Left colon (tissue), 2 donors: Measurements from ENCODE around the gene EDNRA. TPM values are rescaled to one million over a fixed set of nuclear protein-coding genes. Genes with fewer than 3 reads are reported as not detected.
"Not testable (repeated sequence)": the region's sequence is repeated elsewhere in the genome, so short reads cannot be mapped to it uniquely, and the experiment has no call there.

Experiments
- ATAC-seq: fragments of 200-7000 bp; cut with Tn5 transposase; one replicate; pipeline ENCODE4 v1.9.1; 2020; ENCODE audit warnings: mild to moderate bottlenecking, moderate library complexity
- DNase-seq, 2 donors: peaks; one replicate each; pipeline ENCODE4 v3.0.0-alpha.2; 2020
- intact Hi-C, 2 donors: fragments of 100-400 bp; cut with DNase I in 1 of 2; cut with micrococcal nuclease in 1 of 2; formaldehyde crosslinking; loops; one replicate each; pipeline versions ENCODE4 v1.11.2 to v1.14.0; 2022; cut with DNase I, micrococcal nuclease
- long read RNA-seq: library from polyadenylated mRNA; unstranded; transcript quantifications from one replicate; pipeline ENCODE4 v2.0.0, GENCODE V29; 2021
- total RNA-seq, 2 donors: library from RNA; stranded (reverse); fragmentation: NEBNext Ultra II Directional; extraction: Animal tissue kit (Norgen Biotek cat#: 25700); gene quantifications; one replicate each; pipeline ENCODE4 v1.2.1, GENCODE V29; 2021
- donor health status: DM: no; HTN: no; CAD: no.
- donor health status: DM: yes; HTN: yes; CAD: no.

Gene EDNRA
- 1 to 10 TPM in 1 of 2 donors, under 1 TPM in 1; 0.55 to 1.3 TPM for total RNA-seq
- long read RNA-seq, full-length matches to known transcripts = 1 of 1 reads
- long read RNA-seq, partial matches to known transcripts = 0 of 1 reads
- long read RNA-seq, other reads (novel, unspliced or antisense) = 0 of 1 reads

DNA sequence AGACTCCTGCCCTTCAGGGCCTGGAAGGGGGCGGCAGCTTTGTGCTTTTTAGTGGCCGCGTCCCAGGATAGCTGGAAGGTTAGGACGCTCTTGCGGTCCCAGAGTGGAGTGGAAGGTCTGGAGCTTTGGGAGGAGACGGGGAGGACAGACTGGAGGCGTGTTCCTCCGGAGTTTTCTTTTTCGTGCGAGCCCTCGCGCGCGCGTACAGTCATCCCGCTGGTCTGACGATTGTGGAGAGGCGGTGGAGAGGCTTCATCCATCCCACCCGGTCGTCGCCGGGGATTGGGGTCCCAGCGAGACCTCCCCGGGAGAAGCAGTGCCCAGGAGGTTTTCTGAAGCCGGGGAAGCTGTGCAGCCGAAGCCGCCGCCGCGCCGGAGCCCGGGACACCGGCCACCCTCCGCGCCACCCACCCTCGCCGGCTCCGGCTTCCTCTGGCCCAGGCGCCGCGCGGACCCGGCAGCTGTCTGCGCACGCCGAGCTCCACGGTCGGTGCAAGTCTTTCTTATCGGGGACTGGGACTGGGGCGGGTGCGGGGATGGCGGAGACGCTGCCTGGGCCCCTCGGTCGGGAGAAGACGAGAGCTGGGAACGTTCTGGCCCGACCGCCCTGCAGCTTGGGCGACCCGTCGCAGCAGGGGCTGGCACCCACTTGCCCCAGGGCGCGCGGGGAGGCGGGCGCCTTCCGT is at the start of gene EDNRA:
EDNRA (plus strand) TSS at position 207 of the 686 bp plus-strand sequence. CDS start 4,585 bp downstream, outside the sequence.
- ATAC-seq (no peak), DNase-seq (no peak)

DNA sequence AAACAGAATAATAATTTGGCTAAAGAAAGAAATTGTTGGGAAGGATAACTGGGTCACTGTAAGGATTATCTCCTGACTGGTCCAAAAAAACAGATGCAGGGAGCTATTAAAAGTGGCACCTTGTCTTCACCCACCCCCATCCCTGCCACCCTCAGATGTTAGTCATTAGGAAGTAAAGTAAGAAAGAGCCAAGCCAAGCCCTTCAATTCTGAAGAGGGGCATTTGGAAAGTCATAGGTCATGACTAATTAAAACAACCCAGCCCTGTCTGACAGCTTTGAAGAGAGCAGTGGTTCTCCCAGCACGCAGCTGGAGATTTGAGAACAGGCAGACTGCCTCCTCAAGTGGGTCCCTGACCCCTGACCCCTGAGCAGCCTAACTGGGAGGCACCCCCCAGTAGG is 46.5 kb upstream of the EDNRA start:
- intact Hi-C loops, ATAC-seq, DNase-seq: not testable (repeated sequence)

More for the DNA sequence above, at the start of gene EDNRA:
- intact Hi-C loops = no loop called here

DNA sequence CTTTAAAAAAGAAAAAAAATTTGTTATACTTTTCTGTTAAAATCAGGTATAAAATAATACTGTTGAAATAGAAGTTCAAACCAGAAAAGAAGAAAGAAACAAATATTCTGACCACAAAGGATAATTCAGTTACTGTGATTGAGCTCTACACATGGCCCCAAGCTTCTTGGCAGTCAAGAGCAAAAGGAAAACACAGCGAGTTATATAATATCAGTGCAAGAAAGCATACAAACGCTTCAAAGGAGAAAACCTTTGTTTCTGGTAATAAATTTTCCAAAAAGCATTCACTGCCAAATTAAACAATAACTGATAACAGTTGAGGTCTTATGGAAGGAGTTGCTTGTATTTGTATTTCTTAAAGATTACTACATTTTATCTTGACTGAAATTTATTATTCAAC is 40.5 kb upstream of the EDNRA start:
- DNase-seq (no peak), ATAC-seq (no peak)
- intact Hi-C loops = no loop called here

DNA sequence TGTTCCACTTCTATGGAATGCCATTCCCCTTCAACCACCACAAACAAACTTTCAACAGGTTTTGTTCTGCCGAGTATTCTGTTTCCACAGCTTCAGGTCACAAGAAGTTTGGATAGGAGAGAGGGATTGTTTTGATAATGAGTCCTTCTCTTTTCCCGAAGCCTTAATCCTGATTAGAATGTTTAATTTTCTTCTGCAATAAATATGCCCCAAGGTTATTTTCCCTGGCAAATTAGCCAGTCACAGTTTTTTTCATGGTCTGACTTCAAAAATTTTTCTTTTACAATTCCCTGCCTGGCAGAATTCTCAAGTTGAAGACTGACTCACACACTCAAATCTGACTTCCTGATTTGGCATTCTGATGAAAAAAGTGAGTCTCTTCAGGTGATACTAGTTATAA is 33.1 kb upstream of the EDNRA start:
- ATAC-seq = no peak
- intact Hi-C loops = no loop called here

DNA sequence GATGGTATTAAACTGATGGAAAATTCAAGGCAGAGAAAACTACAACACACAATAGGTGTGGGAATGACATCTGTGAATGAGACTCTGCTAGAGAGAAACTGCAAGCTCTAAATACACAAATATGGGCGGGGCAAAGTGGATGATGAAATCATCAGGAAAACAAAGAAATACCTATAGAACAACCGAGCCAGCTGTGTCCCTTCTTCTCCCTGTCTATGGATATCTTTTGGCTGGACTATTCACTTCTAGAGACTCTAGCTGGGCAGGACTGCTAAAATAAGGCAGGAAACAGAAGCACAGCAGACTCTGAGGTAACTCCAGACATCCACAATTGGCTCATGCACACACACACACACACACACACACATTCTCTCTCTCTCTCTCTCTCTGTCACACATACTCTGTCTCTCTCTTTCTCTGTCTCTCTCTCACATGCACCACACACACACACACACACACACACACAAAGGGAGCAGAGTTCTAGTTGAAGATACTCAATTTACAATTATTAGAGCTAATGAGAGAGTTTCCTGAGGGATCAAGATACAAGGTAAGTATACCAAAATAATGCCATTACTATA is 27.2 kb upstream of the EDNRA start:
- DNase-seq = no peak
- intact Hi-C loops = no loop called here
- ATAC-seq = no peak

More for the DNA sequence above, 33.1 kb upstream of the EDNRA start:
- DNase-seq = no peak

DNA sequence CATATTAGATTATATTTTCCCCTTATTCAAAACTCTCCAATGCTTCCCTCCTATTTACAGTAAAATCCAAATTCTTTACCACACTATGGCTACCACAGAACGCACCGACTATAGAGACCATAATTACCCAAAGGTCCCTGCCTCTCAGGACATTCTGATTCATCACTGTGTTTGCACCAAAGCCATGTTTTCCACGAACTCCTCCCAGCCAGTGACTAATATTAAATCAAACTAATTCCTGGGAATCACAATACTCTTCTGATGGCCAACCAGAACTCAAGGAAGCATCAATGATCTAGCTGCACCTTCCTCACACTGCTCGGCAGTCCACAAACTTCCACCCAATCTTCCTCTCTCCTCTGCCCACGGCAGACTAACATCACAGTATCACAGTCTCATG is 24.2 kb upstream of the EDNRA start:
- intact Hi-C loops = no loop called here
- ATAC-seq (no peak), DNase-seq (no peak)

DNA sequence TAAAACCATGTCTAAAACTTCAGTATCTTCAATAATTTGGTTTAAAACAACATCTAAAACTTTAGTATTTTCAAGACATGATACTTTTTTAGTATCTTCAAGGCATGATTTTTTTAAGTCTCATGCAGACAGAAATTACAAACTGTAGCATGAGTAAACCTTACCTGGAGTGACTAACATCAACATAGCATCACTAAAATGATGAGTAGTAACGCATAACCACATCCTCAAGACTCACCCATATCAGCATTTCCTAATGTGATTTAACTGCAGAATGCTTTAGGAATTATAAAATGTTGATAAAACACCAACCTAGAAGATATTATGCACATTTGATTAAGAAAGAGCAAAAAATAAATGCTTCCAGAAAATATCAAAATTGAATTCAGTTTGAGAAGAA is 19.7 kb upstream of the EDNRA start:
- no peak for DNase-seq
- no peak for ATAC-seq
- intact Hi-C loops = no loop called here

DNA sequence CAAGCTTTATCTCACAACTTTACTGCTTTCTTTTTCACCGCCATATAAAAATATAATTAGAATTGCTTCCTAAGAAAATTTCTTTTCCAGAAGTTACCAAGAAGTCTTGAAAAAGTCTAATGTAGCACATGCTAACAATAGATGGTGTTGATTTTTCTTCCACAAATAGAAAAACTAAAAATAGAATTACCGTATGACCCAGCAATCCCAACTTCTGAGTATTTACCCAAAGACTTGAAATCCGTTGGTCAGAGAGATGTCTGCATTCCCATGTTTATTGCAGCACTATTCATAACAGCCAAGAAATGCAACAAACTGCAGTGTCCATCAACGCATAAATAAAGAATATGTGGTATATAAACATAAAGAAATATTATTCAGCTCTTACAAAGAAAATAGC is 17.8 kb upstream of the EDNRA start:
- intact Hi-C loops = no loop called here
- ATAC-seq = no peak
- no peak for DNase-seq

DNA sequence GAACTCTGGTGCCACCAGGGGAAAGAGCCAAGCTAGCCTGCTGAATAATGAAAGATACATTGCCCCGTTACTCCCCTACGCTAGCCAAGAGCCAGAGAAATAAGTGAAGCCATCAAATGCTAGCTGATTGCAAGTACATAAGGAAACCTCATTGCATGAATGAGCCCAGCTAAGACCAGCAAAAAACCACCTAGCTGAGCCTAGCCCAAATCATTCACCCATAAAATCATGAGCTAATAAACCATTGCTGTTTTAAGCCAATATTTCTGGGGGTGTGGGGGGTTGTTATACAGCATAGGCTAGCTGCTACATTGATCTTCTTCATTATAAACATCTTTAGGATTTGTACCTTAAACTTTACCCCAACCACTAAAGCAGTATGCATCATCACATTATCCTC is 15.4 kb upstream of the EDNRA start:
- intact Hi-C loops = no loop called here
- no peak for ATAC-seq
- no peak for DNase-seq

DNA sequence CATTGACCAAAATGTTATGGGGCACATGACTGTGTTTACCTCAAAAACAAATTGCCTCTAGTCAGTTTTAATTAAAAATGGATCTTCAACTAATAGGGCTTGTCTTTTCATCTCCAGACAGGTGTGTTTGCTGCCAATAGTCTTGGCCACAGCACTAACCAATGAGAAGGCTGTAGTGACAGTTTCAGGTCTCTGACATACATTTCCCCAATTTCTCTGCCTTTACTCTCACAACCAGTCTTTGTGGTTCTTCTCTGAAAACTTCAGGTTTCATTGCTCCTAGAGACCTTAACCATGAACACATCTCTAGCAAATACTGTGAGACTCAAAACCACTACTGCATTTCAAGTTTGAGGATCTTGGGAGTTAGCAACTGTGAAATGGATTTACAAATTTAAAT is 3.5 kb upstream of the EDNRA start:
- DNase-seq (no peak), ATAC-seq (no peak)
- intact Hi-C loops = no loop called here

DNA sequence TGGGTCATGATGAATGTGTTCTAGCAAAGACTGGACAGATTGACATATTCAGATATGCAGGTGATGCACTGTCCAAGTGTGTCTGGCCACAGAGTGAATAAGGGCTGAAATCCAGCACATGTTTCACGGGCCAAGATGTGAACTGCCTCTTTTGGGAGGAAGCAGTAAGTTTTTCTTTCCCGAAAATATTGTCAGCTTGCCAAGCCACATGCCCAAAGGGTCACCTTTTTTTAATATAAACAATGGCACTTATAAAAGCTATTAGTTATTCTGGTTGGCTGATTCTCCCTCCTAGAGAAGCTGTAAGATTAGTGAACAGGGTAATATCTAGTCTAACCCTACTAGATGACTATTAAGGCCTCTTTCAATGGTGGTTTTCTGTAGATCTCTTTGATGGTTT is 1.5 kb upstream of the EDNRA start:
- ATAC-seq (no peak), DNase-seq (no peak)
- intact Hi-C loops = no loop called here

DNA sequence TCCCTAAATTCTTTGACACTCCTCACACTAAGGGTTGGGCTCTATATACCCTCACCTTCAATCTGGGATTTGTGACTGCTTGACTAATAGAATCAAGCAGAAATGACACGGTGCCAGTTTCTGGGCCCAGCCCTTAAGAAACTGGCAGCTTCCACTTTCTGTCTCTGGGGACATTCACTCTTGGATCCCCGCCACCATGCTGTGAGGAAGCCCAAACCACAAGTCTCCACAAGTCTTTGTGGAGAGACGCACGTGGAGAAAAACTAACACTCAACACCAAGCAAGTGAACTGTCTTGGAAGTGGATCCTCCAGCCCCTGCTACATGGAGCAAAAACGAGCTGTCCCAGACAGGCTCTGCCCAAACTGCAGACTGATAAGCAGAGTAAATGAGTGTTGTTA is 1.1 kb upstream of the EDNRA start:
- DNase-seq = no peak
- intact Hi-C loops = no loop called here
- no peak for ATAC-seq

DNA sequence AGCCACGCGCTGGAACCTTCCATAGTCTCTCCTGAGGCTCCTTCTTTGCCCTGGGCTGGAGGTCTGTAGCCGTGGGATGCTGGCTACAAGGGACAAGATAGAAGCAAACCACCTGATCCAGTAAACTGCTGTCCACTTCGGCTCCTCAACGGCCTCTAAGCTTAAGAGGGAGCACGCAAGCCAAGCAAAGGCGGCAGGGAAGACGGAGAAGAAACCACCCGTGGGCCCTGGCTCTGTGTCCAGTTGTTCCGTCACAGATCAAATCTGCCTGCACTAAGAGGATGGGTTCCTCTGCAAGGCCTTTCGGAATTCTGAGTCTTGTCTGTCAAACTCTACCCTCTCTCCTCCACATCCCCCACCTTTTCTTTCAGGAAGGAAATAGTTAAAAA is 401 bp upstream of the EDNRA start:
- ATAC-seq (no peak), DNase-seq (no peak)
- intact Hi-C loops = no loop called here

DNA sequence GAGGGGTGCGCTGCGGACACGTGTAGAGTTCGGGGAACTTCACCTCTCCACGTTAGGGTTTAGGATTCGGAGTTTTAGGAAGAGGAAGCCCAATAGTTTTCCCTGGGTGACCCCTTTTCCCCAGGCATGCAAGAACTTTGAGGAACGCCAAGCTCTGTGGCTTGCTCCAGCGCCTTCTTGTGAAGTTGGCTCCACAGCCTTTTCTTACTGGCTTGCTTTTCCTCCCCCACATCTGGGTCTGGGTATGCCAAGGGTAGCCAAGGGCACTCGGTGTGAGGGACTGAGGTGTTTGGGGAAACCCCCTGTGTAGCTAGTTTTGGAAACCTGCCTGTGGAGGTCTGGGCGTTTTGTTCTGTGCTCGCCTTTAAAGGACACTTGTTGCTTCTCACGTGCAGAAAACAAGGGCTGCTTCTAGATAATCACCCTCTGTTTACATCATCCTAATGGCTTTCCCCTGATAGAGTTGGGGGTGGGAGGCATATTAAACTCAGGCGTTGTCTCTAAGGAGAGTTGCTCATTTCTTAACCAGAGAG is 746 bp downstream of the EDNRA start:
- intact Hi-C loops = no loop called here
- no peak for DNase-seq
- no peak for ATAC-seq

DNA sequence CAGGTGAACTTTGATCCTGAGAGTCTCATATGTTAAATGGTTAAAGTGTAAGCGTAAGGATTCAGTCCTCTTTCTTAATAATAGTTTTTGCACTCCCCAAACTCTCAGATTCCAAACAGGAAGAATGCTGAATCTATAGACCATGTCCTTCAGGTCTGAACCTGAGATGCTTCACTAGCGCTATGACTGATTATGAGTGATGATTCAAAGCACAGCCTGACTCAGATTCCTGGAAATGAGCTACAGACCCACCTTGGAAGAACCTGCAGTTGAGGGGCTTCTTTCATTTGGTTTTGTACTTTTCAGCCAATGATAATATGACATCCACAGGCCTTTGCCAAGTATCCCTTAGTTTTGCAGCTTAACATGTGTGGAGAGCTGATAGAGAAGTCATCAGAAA is 1.4 kb downstream of the EDNRA start:
- ATAC-seq (no peak), DNase-seq (no peak)
- intact Hi-C loops = no loop called here

DNA sequence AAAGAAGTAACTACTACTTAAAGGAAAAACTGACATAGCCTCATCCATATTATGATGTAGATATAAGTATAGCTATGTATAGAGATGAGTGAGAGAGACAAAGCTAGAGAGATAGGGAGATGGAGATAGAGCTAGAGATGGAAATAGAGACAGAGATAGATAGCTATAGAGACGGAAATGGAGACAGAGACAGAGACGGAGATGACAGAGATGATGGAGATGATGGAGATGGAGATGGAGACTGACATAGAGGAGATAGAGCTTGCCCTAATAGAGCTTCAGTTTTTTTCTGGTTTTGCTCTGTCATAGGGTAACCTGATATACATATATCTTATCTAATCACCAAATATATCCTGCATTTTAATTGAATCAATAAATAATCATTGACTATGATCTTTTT is 4.3 kb downstream of the EDNRA start:
- intact Hi-C loops = no loop called here
- ATAC-seq = no peak
- no peak for DNase-seq

DNA sequence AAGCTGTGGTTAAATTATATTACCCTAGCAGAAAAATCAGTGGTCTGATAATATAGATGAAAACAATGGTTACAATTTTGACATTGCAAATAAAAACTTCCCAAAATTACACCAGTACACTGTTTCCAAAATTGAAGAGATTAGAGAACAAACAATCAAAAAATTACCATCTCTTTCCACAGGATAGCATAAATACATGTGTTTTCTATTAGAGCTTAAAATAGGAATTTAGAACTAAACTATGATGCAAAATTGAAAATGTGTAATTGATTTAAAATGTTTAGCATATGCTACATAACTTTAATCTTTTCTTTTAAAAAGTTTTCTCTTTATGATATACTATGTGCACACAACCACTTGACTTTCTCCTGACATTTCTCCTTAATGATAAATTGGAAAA is 6.7 kb downstream of the EDNRA start:
- ATAC-seq (no peak), DNase-seq (no peak)
- intact Hi-C loops = no loop called here

DNA sequence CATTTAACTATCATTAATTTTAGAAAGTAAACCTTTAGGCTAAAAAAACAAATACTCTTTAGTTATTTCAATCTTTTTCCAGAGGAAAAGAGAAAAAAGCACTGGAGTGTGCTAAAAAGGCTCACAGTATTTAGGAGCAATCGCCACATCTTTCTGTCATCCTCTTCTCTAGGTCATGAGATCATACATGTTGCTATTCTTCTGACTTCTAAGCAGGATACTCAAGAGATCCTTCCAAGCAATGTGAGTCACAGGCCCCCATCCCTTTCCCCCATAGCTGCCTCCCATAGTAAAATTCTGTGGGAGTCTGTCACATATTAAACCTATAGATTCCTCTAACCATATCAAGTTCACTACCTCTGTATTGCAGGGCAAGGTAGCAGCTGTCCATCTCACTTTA is 7.7 kb downstream of the EDNRA start:
- no peak for ATAC-seq
- intact Hi-C loops = no loop called here
- DNase-seq = no peak

DNA sequence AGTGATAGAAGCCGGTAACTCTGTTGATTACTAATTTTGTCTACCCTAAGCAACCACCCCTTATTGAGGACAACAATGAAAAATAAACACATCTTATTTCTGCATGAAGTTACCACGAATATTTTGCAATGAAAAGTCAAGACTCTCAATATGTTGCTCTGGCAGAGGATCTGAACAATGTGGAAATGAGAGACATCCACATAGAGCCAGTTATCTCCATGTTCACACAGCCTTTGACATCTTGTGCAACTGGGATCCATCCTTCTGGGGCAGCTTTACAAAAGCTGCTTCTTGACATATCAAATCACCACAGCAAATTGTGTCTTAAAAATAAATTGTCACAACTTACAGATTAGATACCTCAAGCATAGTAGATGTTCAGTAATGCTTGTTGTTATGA is 10.2 kb downstream of the EDNRA start:
- DNase-seq (no peak), ATAC-seq (no peak)
- intact Hi-C loops = no loop called here

DNA sequence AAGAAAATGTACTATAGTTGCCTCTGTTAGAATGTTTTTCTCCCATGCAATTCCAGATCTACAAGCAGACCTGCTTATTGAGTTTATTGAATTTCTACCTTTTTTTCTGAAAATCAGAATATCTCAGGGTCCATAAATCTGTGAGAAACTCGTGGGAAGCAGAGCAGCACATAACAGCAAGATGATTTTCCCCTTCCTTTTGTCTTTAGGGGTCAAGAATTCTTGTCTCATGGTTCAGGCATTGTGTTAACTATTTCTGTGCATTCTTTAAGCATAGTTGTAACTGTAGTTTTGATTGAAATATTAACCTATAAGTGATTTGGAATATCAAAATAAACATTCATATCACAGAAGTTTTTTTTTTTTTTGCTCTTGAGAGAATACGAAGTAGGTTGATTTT is 11.4 kb downstream of the EDNRA start:
- DNase-seq (no peak), ATAC-seq (no peak)
- intact Hi-C loops = no loop called here

DNA sequence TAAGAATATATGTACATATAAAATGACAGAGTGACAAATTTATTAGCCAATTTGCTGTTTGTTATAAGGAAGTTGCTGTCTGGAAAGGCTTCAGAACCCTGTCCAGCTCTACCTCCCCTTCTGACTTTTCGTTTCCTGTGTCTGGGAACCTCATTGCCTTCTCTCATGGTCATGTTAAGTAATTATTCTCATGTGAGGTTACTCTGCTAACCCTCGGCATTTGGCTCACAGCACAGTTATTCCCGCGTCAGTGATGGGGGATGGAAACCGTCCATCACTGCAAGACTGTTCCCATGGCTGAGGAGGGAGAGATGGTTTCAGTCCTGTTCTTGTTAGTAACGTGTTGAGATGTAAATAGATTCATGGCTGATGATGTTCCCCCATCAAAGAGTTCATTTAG is 11.9 kb downstream of the EDNRA start:
- ATAC-seq (no peak), DNase-seq (no peak)
- intact Hi-C loops = no loop called here
